CD1c-positive myeloid dendritic cell (primary cell): Measurements from ENCODE around the gene CDO1.
"Not testable (repeated sequence)": the region's sequence is repeated elsewhere in the genome, so short reads cannot be mapped to it uniquely, and the experiment has no call there.

ENCODE experiments used
- DNase-seq: peaks from one replicate; pipeline ENCODE4 v3.0.0-alpha.2; 2016; ENCODE audit errors: extremely low spot score

CDO1 gene

DNA sequence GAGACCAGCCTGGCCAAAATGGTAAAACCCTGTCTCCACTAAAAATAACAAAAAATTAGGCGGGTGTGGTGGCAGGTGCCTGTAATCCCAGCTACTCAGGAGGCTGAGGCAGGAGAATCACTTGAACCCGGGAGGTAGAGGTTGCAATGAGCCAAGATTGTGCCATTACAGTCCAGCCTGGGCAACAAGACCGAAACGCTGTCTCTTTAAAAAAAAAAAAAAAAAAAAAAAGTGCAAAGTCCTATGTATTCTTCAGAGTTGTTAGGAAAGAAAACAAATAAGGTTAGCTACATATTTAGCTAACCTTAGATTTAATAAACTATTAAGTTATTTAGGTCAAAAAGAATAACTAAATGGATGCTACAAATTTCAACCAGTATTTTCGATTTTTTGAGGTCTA, 13.5 kb upstream of the CDO1 start:
- DNase-seq, result no peak

DNA sequence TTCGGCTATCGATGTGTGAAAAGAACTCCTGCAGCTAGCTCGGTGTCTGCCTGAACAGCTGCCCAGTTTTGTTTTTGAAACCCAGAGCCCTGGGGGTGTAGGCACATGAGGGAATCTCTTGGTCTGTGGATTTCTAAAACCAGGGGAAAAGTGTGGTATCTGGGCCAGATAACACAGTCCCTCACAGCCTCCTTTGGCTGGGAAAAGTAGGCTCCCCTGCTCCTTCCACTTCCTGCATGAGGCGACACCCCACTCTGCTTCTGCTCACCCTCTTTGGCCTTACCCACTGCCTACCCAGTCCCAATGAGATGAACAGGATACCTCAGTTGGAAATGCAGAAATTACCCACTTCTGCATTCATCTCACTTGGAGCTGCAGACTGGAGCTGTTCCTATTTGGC, 9.5 kb upstream of the CDO1 start:
- DNase-seq, result no peak

DNA sequence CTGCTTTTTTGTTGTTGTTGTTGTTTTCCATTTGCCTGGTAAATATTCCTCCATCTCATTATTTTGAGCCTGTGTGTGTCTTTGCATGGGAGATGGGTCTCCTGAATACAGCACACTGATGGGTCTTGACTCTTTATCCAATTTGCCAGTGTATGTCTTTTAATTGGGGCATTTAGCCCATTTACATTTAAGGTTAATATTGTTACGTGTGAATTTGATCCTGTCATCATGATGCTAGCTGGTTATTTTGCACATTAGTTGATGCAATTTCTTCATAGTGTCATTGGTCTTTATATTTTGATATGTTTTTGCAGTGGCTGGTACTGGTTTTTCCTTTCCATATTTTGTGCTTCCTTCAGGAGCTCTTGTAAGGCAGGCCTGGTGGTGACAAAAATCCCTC, 8.5 kb upstream of the CDO1 start:
- DNase-seq, result not testable (repeated sequence)

DNA sequence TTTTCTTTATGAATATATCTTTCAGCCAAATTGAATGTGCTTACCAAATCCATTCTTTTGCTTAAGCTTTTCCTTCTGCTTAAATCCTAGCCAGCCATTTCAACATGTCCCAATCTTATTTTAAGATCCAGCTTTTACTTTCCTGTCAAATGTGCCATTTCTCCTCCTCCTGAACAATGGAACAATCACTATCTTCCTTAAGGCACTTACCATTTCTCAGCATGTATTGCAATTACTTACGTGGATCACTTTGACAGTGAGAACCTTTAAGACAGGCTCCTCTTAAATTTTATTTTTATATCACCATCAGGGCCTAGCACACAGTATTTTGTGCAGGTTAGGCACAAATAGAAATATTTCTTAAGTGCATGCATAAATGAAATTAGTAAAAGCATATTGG, 4.4 kb upstream of the CDO1 start:
- DNase-seq, result no peak

DNA sequence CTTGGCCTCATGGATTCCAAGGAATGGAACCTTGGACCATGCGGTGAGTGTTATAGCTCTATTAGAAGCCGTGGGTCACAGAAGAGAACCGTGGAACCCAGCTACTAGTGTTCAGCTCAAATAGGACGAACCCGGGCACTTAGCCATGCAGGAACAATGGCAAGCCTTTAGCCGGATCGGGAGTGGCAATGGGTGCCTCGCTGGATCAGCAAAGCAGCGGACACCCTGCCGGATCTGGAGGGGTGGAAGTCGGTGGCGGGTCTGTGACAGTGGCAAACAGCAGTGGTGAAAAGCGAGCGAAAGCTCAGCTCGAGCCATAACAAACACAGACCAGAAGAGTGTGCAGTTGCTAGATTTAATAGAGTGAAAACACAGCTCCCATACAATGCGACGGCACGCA, 2.4 kb upstream of the CDO1 start:
- no peak for DNase-seq

DNA sequence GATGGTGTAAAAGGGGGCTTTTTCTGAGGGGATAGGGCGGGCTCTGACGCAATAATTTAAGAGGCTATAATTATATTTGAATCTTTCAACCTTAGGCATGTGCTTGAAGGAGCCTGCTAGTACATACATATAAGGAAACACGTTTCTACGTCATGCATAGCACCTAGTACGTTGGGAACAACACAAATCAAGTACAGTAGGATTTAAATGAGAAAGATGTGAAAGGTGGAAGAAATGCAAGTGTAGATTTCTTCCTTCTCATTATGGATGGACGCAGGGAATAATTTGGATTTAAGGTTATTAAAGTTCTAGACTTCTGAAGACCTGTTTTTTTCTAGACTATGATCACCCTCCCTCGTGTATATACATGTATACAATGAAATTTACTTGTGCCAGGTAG, 927 bp upstream of the CDO1 start:
- no peak for DNase-seq

- DNase-seq, result no peak
These were observed 700 bp downstream of the CDO1 start for GRCh38 chr5:115815693-115816225.

DNA sequence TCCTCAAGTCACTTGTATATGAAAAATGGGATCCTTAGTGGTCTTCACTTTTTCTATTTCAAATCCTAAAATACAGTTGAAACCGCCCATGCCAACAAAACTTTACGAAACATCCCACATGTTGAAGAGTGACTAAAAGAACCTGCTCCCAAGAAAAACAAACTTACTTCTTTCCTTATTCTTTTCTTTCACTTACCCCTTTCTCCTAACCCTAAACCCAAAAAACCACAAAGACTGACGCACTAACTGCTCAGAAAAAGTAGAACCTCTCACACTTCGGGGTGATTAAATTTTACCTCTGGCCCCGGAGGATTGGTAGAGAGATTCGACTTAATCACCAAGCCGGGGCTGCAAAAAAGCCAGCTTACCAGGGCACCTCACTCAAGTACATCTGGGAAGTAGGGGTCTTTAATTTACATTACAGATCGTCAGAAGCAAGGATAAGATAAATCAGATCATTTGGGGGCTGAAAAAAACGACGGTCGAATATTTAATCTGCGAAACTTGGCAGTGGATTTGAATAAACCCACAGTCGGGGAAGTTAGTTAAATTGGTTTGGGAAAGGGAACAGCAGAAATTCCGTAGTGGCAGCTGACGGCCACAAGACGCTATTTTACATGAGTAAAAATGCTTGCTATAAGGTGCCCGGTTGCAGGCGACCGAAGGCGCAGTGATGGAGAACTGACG, 1.3 kb downstream of the CDO1 start:
- DNase-seq, result no peak

GRCh38 chr5:115813719-115814118, 2.7 kb downstream of the CDO1 start:
- no peak for DNase-seq

DNA sequence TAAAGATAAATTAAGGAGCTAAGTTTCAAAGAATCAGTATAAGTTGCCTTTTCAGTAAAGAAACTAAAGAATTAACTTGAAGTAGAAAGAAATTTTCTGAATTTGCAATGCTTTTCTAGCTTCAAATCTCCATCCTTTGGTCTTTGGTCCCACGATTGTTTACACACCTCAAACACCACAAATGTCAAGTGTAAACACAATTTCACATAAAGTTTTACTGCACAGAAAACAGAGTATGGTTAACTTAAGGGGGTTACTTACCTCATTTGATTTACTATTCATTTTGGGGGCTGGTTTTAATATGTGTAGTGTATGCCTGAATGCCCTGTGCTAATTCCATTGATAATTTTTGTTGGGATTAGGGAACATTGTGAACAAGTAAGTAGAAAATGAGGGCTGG, 4.1 kb downstream of the CDO1 start:
- DNase-seq, result no peak

DNA sequence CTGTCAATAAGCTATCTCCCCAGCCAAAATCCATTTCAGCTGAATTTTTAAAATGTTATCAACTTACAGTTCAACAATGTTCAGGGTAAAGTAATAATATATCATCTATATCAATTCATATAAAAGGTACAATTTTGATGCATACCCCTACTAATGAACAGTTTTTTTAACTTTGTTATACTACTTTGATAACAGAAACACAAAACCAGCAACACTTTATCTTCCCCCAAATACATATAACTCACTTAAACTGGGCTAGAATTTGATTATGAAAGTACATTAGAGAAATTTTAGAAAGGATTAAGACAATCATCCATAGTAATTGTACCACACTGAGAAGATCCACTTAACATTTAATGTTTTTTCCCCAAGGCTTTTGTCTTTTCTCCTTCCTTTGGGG, 5.1 kb downstream of the CDO1 start:
- DNase-seq, result no peak

GRCh38 chr5:115810761-115811160, 5.7 kb downstream of the CDO1 start:
- no peak for DNase-seq

GRCh38 chr5:115809946-115810345, 6.5 kb downstream of the CDO1 start:
- DNase-seq, result no peak

- not testable (repeated sequence) for DNase-seq
These were observed 8.4 kb downstream of the CDO1 start for GRCh38 chr5:115808066-115808465.

DNA sequence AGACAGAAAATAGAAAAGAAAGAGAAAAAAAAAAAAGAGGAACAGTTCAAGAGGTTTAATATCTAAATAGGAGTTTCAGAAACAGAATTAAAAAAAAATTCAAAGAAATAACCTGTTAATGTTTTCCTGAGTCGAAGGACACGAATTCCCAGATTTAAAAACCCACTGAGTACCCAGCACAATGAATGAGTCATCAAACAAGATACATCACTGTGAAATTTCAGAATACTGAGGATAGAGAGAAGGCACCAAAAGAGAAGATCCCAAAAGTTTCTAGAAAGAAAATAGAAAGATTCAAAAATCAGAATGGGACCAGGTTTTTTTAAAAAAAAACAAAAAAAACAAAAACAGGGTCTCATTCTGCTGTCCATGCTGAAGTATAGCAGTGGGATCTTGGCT, 8.8 kb downstream of the CDO1 start:
- DNase-seq, result no peak

DNA sequence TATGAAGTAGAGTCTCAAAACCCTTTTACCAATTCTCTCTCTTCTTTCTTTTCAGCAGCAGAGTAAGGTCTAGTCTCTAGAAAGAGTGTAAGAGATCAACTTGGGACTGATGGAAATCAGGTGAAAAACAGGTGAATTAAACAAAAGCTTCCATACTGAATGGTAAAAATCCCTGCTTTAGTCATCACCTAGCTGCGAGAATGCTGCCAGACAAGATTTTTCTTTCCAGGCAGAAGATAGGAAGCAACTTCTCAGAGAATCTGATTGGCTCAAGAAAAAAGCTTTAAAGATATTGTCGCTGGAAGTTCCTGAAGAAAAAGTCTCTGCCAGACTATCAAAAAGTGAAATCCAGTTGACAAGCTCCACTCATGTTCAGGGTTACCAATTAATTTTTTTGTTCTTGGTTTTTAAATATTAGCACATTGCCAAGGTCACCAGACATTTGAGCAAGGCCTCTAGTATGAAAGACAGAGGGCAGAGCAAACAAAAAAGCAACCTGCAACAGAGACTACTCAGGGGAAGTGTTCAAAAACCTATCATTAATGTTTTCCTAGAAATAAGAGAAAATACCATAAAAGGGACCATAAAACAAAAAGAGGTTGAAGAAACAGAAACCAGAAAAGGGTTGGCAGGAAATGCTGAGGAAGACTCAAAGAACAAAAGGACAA, 9.3 kb downstream of the CDO1 start:
- no peak for DNase-seq

DNA sequence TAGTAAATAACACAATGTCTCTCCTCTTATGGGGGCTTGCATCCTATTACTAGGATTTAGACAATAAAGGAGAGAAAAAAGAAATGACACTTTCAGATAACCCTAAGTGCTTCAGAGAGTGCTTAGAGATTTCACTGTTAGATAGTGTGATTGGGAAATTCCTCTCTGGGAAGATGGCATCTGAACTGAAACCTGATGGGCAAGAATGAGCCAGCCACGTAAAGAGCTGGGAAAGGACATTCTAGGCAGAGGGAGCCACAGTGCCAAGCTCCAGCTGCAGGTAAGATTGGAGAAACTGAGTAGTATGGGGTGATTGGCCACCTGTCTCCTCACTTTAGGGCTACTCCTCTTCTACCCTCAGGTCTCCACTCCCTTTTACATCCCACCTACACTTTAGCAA, 14.5 kb downstream of the CDO1 start:
- DNase-seq, result no peak

- no peak for DNase-seq
These were observed 15.3 kb downstream of the CDO1 start for GRCh38 chr5:115801152-115801551.

GRCh38 chr5:115800108-115800507, 16.4 kb downstream of the CDO1 start:
- DNase-seq, result no peak

DNA sequence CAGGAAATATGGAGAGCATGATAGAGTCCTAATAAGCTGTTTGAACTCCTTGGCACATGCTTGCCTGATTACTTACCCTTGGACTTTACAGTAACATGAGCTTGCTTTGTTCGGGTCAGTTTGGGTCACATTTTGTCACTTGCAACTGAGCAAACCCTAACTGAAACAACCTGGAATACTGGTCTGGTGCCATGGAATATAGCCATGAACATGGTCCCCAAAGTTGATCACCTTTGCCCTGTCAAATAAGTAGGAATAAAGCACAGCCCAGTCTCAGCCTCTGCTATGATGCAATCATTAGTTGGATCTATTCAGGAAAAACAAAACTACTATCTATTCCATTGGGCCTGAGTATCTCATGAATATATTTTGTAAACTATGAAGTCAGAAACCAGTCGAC, 18.2 kb downstream of the CDO1 start:
- no peak for DNase-seq

- DNase-seq, result no peak
These were observed 19.8 kb downstream of the CDO1 start for GRCh38 chr5:115796656-115797055.

DNA sequence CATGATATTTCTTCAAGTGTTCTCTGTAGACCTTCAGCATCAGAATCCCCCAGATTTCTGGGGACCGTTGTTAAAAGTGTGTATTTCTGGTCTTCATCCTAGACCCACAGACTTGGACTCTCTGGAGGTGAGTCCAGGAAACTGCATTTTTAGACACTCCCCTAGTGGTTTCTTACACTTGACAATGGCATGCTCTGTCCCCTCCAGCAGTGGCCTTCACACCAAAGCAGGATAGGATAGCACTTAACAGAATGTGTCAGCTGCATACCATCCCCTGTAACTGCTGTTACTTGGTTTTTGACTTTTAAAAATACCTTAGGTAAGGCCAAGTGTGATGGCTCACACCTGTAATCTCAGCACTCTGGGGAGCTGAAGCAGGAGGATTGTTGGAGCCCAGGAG, 20.8 kb downstream of the CDO1 start:
- no peak for DNase-seq

GRCh38 chr5:115788440-115788839, 28.0 kb downstream of the CDO1 start:
- DNase-seq, result no peak

- no peak for DNase-seq
These were observed 29.0 kb downstream of the CDO1 start for GRCh38 chr5:115787426-115787825.
